GM12878 (cell line): ENCODE data around the gene KRT71. TPM values are rescaled to one million over a fixed set of nuclear protein-coding genes. Genes with fewer than 3 reads are reported as not detected.

Source experiments
- ATAC-seq: fragments of 200-7000 bp; cut with Tn5 transposase; 3 replicates; pipeline ENCODE4 v1.9.1; 2020; ENCODE audit warnings: mild to moderate bottlenecking, moderate library complexity
- BruUV-seq: library from RNA; stranded (reverse); fragments of 400-500 nt; replicated peaks from 2 replicates; lab custom pipeline; 2021; lab: Mats Ljungman, UMichigan
- CTCF ChIA-PET: fragments of 300-600 bp; sonication (Branson Sonifier 250); formaldehyde crosslinking; extraction: SDS; loops from one replicate; lab custom pipeline; 2021; ENCODE audit warnings: inconsistent platforms; lab: Yijun Ruan, JAX
- POLR2A ChIA-PET: fragments of 350-600 bp; formaldehyde crosslinking; extraction: SDS; loops from one replicate; lab custom pipeline; 2021; ENCODE audit warnings: inconsistent platforms; lab: Charles Lee
- RAD21 ChIA-PET: fragments of 300-600 bp; sonication (Branson Sonifier 250); formaldehyde crosslinking; loops from one replicate; lab custom pipeline; 2023; ENCODE audit warnings: antibody characterized with exemption; ENCODE audit not compliant: unreplicated experiment; lab: Charles Lee
- SMC1A ChIA-PET: fragments of 300-600 bp; sonication (Branson Sonifier 250); formaldehyde crosslinking; loops from one replicate; lab custom pipeline; 2023; ENCODE audit not compliant: unreplicated experiment, uncharacterized antibody; lab: Charles Lee
- DNase-seq: peaks from one replicate; pipeline ENCODE4 v3.0.0-alpha.2; 2011; ENCODE audit warnings: low read depth, low spot score
- FAIRE-seq: peaks from 3 replicates; lab custom pipeline; 2011; peaks lifted over from hg19 to GRCh38; lab: Jason Lieb, UNC
- H2AFZ ChIP-seq: 2 replicates; pipeline ENCODE4 v1.6.0; 2011; ENCODE audit warnings: low read depth, low read length, control low read depth; ENCODE audit not compliant: control insufficient read depth
- H3K27ac ChIP-seq: 2 replicates; pipeline ENCODE4 v1.5.1; 2011; ENCODE audit warnings: control low read depth; ENCODE audit not compliant: control insufficient read depth, insufficient read depth
- H3K27me3 ChIP-seq, 2 experiments: replicated peaks in 1 of 2; 2 replicates each; pipeline versions ENCODE4 v1.6.0 to v1.6.1; 2011; ENCODE audit warnings: low read length in 1 of 2; ENCODE audit not compliant: control insufficient read depth in 2 of 2, insufficient read depth in 2 of 2
- H3K36me3 ChIP-seq, 2 experiments: 2 replicates each; pipeline ENCODE4 v1.5.1; 2011; ENCODE audit warnings: low read length in 1 of 2; ENCODE audit not compliant: control insufficient read depth in 2 of 2, insufficient read depth in 2 of 2
- H3K4me1 ChIP-seq: 2 replicates; pipeline ENCODE4 v1.6.1; 2011; ENCODE audit warnings: mild to moderate bottlenecking, low read length, moderate library complexity, mixed read lengths; ENCODE audit not compliant: control insufficient read depth, insufficient read depth
- H3K4me2 ChIP-seq: 2 replicates; pipeline ENCODE4 v1.6.0; 2011; ENCODE audit warnings: control low read depth; ENCODE audit not compliant: control insufficient read depth, insufficient read depth
- H3K4me3 ChIP-seq: fragments of 200-600 bp; sonication (generic); 2 replicates; pipeline ENCODE4 v1.5.1; 2016
- H3K79me2 ChIP-seq: 2 replicates; pipeline ENCODE4 v1.6.0; 2011; ENCODE audit warnings: low read length; ENCODE audit not compliant: control insufficient read depth, insufficient read depth
- H3K9ac ChIP-seq: 2 replicates; pipeline ENCODE4 v1.8.0; 2011; ENCODE audit warnings: low read length, control low read depth, mixed read lengths; ENCODE audit not compliant: control insufficient read depth, insufficient read depth
- H3K9me3 ChIP-seq: replicated peaks from 3 replicates; pipeline ENCODE4 v1.5.1; 2011; ENCODE audit warnings: mild to moderate bottlenecking, low read length; ENCODE audit not compliant: control insufficient read depth, insufficient read depth
- H4K20me1 ChIP-seq: 2 replicates; pipeline ENCODE4 v1.6.0; 2011; ENCODE audit not compliant: control insufficient read depth, insufficient read depth
- BCL3 ChIP-seq: IDR thresholded peaks from 2 replicates; pipeline ENCODE4 v1.6.1; 2011; ENCODE audit warnings: borderline replicate concordance, low read depth, mild to moderate bottlenecking, moderate library complexity, low read length; ENCODE audit not compliant: insufficient read depth, poor library complexity, severe bottlenecking
- CHD1 ChIP-seq: IDR thresholded peaks from 2 replicates; pipeline ENCODE4 v1.6.1; 2012; ENCODE audit warnings: low read depth, low read length, improper control_type of control experiment
- EP300 ChIP-seq, 2 experiments: fragments of 150-350 bp in 1 of 2; IDR thresholded peaks; 2 replicates each; pipeline ENCODE4 v1.6.1; 2011 to 2012; ENCODE audit warnings: low read depth in 2 of 2, low read length in 2 of 2, borderline replicate concordance in 1 of 2, improper control_type of control experiment in 1 of 2, inconsistent platforms in 1 of 2; ENCODE audit not compliant: control insufficient read depth in 1 of 2
- KDM1A ChIP-seq: fragments of 200-600 bp; sonication (generic); IDR thresholded peaks from 2 replicates; pipeline ENCODE4 v1.6.1; 2016; ENCODE audit warnings: borderline replicate concordance
- NR2F1 ChIP-seq: fragments of 450-650 bp; conservative IDR thresholded peaks from 2 replicates; pipeline ENCODE4 v1.6.1; 2017; ENCODE audit warnings: mild to moderate bottlenecking
- RBBP5 ChIP-seq: fragments of 200-600 bp; sonication (generic); conservative IDR thresholded peaks from 2 replicates; pipeline ENCODE4 v1.6.1; 2016
- SMAD1 ChIP-seq: fragments of 450-650 bp; IDR thresholded peaks from 2 replicates; pipeline ENCODE4 v1.6.1; 2018; ENCODE audit warnings: mild to moderate bottlenecking, low read depth; ENCODE audit not compliant: partially characterized antibody
- SMAD5 ChIP-seq: IDR thresholded peaks from 2 replicates; pipeline ENCODE4 v1.6.1; 2016; ENCODE audit warnings: antibody characterized with exemption, low read depth
- TBL1XR1 ChIP-seq: IDR thresholded peaks from 2 replicates; pipeline ENCODE4 v1.6.1; 2012; ENCODE audit warnings: low read depth, low read length, improper control_type of control experiment
- TCF7 ChIP-seq: IDR thresholded peaks from 2 replicates; pipeline ENCODE4 v1.6.1; 2014; ENCODE audit warnings: antibody characterized with exemption, borderline replicate concordance
- YY1 ChIP-seq: IDR thresholded peaks from 2 replicates; pipeline ENCODE4 v1.6.1; 2011; ENCODE audit warnings: low read depth, mild to moderate bottlenecking, low read length
- ZNF207 ChIP-seq: fragments of 450-650 bp; IDR thresholded peaks from 2 replicates; pipeline ENCODE4 v1.6.1; 2014; ENCODE audit warnings: antibody characterized with exemption, mild to moderate bottlenecking, borderline replicate concordance
- ZNF384 ChIP-seq: IDR thresholded peaks from 2 replicates; pipeline ENCODE4 v1.6.1; 2012; ENCODE audit warnings: low read depth, mild to moderate bottlenecking, low read length, improper control_type of control experiment, borderline replicate concordance
- WGBS: methylation state at CpG from one replicate; pipeline ENCODE4 v1.1.6; 2016; ENCODE audit warnings: low lambda C conversion rate; ENCODE audit not compliant: insufficient replicate concordance, insufficient coverage; ENCODE audit errors: missing lambda C conversion rate; 5-methylcytosine and 5-hydroxymethylcytosine counted together
- in situ Hi-C: fragments of 300-500 bp; cut with MboI; formaldehyde crosslinking; loops from 9 replicates; pipeline ENCODE4 v1.14.3; 2018; ENCODE audit warnings: mixed read lengths
- intact Hi-C: fragments of 100-400 bp; cut with micrococcal nuclease; formaldehyde crosslinking; loops from one replicate; pipeline ENCODE4 v1.14.2; 2022; ENCODE audit not compliant: unreplicated experiment
- polyA plus RNA-seq, 11 experiments: library from polyadenylated mRNA; depleted of rRNA in 4 of 11; unstranded in 6 of 11; stranded (reverse) in 5 of 11; fragments of >200 nt; fragmentation: Nextera tagmentation in 4 of 11; fragmentation: Illumina TruSeq in 1 of 11; extraction: Ambion mirVana in 4 of 11; extraction: Trizol in 1 of 11; gene quantifications; 1 replicate in 1 of 11; 2 replicates in 10 of 11; pipeline versions ENCODE4 v1.2.1 to v1.2.3, GENCODE V29; 2011 to 2016; ENCODE audit warnings: inconsistent platforms in 2 of 11, missing spikeins in 2 of 11, low read depth in 1 of 11
- total RNA-seq, 4 experiments: library from RNA; depleted of rRNA in 3 of 4; stranded (reverse); fragments of >200 nt in 3 of 4; fragmentation: Illumina TruSeq in 1 of 4; extraction: Trizol in 1 of 4; gene quantifications; 2 replicates each; pipeline versions ENCODE4 v1.2.1 to v1.2.3, GENCODE V29; 2013 to 2021
- TF ChIP-seq, protein P1 (sequence below): fragments of 150-350 bp; IDR thresholded peaks from 2 replicates; pipeline ENCODE4 v1.6.1; 2014; ENCODE audit warnings: mild to moderate bottlenecking, low read depth, low read length
- TF ChIP-seq, protein P2 (sequence below): fragments of 450-650 bp; IDR thresholded peaks from 2 replicates; pipeline ENCODE4 v1.6.1; 2017; ENCODE audit warnings: low read depth, mild to moderate bottlenecking, moderate library complexity

Gene KRT71
- total and polyA plus RNA-seq, 10 of the 15 experiments (the other 5 are each of a cell fraction or from before 2014, with no cell fraction given) = not detected

DNA sequence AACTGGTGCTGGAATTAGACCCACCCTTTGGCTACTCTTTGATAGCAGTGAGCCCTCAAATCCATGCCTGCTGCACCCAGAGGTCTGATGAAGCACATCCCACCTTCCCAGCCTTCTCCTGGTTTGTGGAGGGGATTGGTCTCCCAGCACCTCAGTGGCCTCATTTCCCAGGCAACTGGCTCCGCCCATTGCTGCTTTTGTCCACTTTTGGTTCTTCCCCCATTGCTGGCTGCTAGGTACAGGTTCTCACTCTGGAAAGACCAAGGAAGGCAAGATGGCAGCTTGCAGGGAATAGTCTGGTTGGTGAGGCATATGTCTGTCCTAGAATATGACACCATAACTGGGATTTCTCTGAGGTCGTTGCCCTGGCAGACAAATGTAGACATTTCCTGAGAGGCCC lies 22.6 kb downstream of the KRT71 start:
- H3K9me3 ChIP-seq = no peaks in the 10 kb centered on the region

More for the DNA sequence above, 22.6 kb downstream of the KRT71 start:
- 20% methylated on average over 2 of the region's 2 CpGs for WGBS
- intact Hi-C loops (no loop called here), in situ Hi-C loops (no loop called here)
- H3K27ac ChIP-seq = no peak overlapping the region
- H2AFZ ChIP-seq = no peak overlapping the region
- no peak overlapping the region for H3K4me3 ChIP-seq
- POLR2A ChIA-PET = no interaction called here
- H3K4me1 ChIP-seq = no peaks in the 10 kb centered on the region
- no peak for TF ChIP-seq TBL1XR1
- TF ChIP-seq RBBP5 = no peak
- no peak for TF ChIP-seq KDM1A
- no peak for TF ChIP-seq NR2F1
- TF ChIP-seq SMAD5 = no peak
- TF ChIP-seq, protein P1, sequence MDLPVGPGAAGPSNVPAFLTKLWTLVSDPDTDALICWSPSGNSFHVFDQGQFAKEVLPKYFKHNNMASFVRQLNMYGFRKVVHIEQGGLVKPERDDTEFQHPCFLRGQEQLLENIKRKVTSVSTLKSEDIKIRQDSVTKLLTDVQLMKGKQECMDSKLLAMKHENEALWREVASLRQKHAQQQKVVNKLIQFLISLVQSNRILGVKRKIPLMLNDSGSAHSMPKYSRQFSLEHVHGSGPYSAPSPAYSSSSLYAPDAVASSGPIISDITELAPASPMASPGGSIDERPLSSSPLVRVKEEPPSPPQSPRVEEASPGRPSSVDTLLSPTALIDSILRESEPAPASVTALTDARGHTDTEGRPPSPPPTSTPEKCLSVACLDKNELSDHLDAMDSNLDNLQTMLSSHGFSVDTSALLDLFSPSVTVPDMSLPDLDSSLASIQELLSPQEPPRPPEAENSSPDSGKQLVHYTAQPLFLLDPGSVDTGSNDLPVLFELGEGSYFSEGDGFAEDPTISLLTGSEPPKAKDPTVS = no peak
- no peak for TF ChIP-seq CHD1
- no peak for TF ChIP-seq ZNF207
- TF ChIP-seq, protein P2, sequence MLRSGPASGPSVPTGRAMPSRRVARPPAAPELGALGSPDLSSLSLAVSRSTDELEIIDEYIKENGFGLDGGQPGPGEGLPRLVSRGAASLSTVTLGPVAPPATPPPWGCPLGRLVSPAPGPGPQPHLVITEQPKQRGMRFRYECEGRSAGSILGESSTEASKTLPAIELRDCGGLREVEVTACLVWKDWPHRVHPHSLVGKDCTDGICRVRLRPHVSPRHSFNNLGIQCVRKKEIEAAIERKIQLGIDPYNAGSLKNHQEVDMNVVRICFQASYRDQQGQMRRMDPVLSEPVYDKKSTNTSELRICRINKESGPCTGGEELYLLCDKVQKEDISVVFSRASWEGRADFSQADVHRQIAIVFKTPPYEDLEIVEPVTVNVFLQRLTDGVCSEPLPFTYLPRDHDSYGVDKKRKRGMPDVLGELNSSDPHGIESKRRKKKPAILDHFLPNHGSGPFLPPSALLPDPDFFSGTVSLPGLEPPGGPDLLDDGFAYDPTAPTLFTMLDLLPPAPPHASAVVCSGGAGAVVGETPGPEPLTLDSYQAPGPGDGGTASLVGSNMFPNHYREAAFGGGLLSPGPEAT = no peak
- no peak for TF ChIP-seq EP300 (IDR thresholded peaks at IDR 0.05; ENCODE audit: borderline replicate concordance in 1 of 2, control insufficient read depth in 1 of 2, low read depth in 2 of 2, low read length in 2 of 2)
- TF ChIP-seq SMAD1 = no peak
- TF ChIP-seq ZNF384 = no peak
- no peak for TF ChIP-seq TCF7
- TF ChIP-seq YY1 = no peak
- no peak for TF ChIP-seq BCL3
- no peak overlapping the region for H3K4me2 ChIP-seq
- no peak for DNase-seq
- peaks cover 0 to 2% of the 10 kb centered on the region in 2 experiments; a peak in 2 of 4 replicates for H3K27me3 ChIP-seq
- H4K20me1 ChIP-seq = no peaks in the 10 kb centered on the region
- no peak for FAIRE-seq
- H3K36me3 ChIP-seq = no peaks in the 10 kb centered on the region
- CTCF ChIA-PET = interaction anchor here (1.2 kb wide), 1 partner anchor 9 kb away, joined by 4 read pairs; no protein-coding TSS in a partner anchor
- no peak for ATAC-seq
- no TSS peak for BruUV-seq
- no peak overlapping the region for H3K9ac ChIP-seq
- H3K79me2 ChIP-seq = no peaks in the 10 kb centered on the region
- RAD21 ChIA-PET = no interaction called here
- SMC1A ChIA-PET = no interaction called here
